HepG2 (cell line): Measurements from ENCODE around the gene TMEM256. TPM values are rescaled to one million over a fixed set of nuclear protein-coding genes. Genes with fewer than 3 reads are reported as not detected.

Experiments used
- ATAC-seq: fragments of 200-7000 bp; cut with Tn5 transposase; 3 replicates; pipeline ENCODE4 v1.9.1; 2020; ENCODE audit warnings: mild to moderate bottlenecking, moderate library complexity
- BruUV-seq: library from RNA; stranded (reverse); fragments of 400-500 nt; replicated peaks from 2 replicates; lab custom pipeline; 2021; lab: Mats Ljungman, UMichigan
- CTCF ChIA-PET: fragments of 300-600 bp; formaldehyde crosslinking; extraction: SDS; loops from one replicate; lab custom pipeline; 2021; ENCODE audit warnings: low total read pairs, inconsistent platforms, low intra/inter-chr PET ratio; lab: Yijun Ruan, JAX
- POLR2A ChIA-PET: fragments of 350-600 bp; sonication (Branson Sonifier 250); formaldehyde crosslinking; loops from one replicate; lab custom pipeline; 2020; ENCODE audit warnings: antibody characterized with exemption, inconsistent platforms; lab: Yijun Ruan, JAX
- DNase-seq: peaks from one replicate; pipeline ENCODE4 v3.0.0-alpha.2; 2015; ENCODE audit warnings: low spot score
- FAIRE-seq: peaks from 3 replicates; lab custom pipeline; 2011; peaks lifted over from hg19 to GRCh38; lab: Jason Lieb, UNC
- H2AFZ ChIP-seq: one replicate; pipeline ENCODE4 v1.6.1; 2011; ENCODE audit warnings: low read length, inconsistent platforms
- H3K27ac ChIP-seq: fragments of 300-600 bp; 3 replicates; pipeline ENCODE4 v1.8.0; 2011; ENCODE audit warnings: mixed run types, mild to moderate bottlenecking, mixed read lengths, low read length, inconsistent platforms; ENCODE audit not compliant: insufficient read depth; ENCODE audit errors: extremely low read length
- H3K27me3 ChIP-seq, 2 experiments: fragments of 200-600 bp in 1 of 2; 2 replicates in 1 of 2; 3 replicates in 1 of 2; pipeline versions ENCODE4 v1.6.0 to v1.8.0; 2011; ENCODE audit warnings: low read length in 2 of 2, mild to moderate bottlenecking in 2 of 2, moderate library complexity in 2 of 2, inconsistent platforms in 1 of 2; ENCODE audit not compliant: insufficient read depth in 2 of 2, control insufficient read depth in 1 of 2
- H3K36me3 ChIP-seq, 2 experiments: fragments of 200-600 bp in 1 of 2; replicated peaks in 1 of 2; 2 replicates in 1 of 2; 3 replicates in 1 of 2; pipeline versions ENCODE4 v1.5.1 to v1.8.0; 2011; ENCODE audit warnings: low read length in 2 of 2, inconsistent platforms in 1 of 2; ENCODE audit not compliant: insufficient read depth in 2 of 2, control insufficient read depth in 1 of 2
- H3K4me1 ChIP-seq: 2 replicates; pipeline ENCODE4 v1.5.1; 2012; ENCODE audit warnings: low read length, inconsistent platforms; ENCODE audit not compliant: insufficient read depth
- H3K4me2 ChIP-seq: 2 replicates; pipeline ENCODE4 v1.6.0; 2011; ENCODE audit warnings: low read depth, low read length, inconsistent platforms
- H3K4me3 ChIP-seq, 3 experiments: fragments of 200-600 bp in 1 of 3; sonication (generic), shearing (Covaris generic) in 1 of 3; replicated peaks in 1 of 3; 2 replicates each; pipeline ENCODE4 v1.5.1; 2011 to 2016; ENCODE audit warnings: low read length in 3 of 3, inconsistent platforms in 2 of 3, low read depth in 2 of 3, mild to moderate bottlenecking in 2 of 3, control low read depth in 1 of 3, mixed read lengths in 1 of 3; ENCODE audit not compliant: insufficient read depth in 1 of 3
- H3K79me2 ChIP-seq: one replicate; pipeline ENCODE4 v1.6.1; 2011; ENCODE audit warnings: low read length, inconsistent platforms; ENCODE audit not compliant: insufficient read depth
- H3K9ac ChIP-seq: 2 replicates; pipeline ENCODE4 v1.6.0; 2011; ENCODE audit warnings: mild to moderate bottlenecking, low read depth, low read length, inconsistent platforms; ENCODE audit not compliant: insufficient read depth
- H3K9me3 ChIP-seq: 2 replicates; pipeline ENCODE4 v1.5.1; 2012; ENCODE audit warnings: mild to moderate bottlenecking, low read length
- H4K20me1 ChIP-seq: 2 replicates; pipeline ENCODE4 v1.6.0; 2011; ENCODE audit warnings: inconsistent platforms, mild to moderate bottlenecking, low read length, moderate library complexity; ENCODE audit not compliant: insufficient read depth
- ETV6 ChIP-seq: sonication (generic); formaldehyde crosslinking; conservative IDR thresholded peaks from 2 replicates; pipeline ENCODE4 v1.4.0; 2020; ENCODE audit warnings: missing genetic modification reagents
- FLYWCH1 ChIP-seq: sonication (generic); formaldehyde crosslinking; IDR thresholded peaks from 2 replicates; pipeline ENCODE4 v1.8.1; 2023; ENCODE audit warnings: mild to moderate bottlenecking, missing genetic modification reagents
- IKZF5 ChIP-seq: IDR thresholded peaks from 2 replicates; pipeline ENCODE4 v1.6.1; 2018; ENCODE audit warnings: missing genetic modification reagents, mild to moderate bottlenecking, missing compliant biosample characterization
- KLF16 ChIP-seq, 2 experiments: sonication (generic) in 1 of 2; formaldehyde crosslinking in 1 of 2; IDR thresholded peaks; 2 replicates each; pipeline versions ENCODE4 v1.6.1 to v1.8.0; 2016 to 2023; ENCODE audit warnings: missing genetic modification reagents in 2 of 2, missing compliant biosample characterization in 1 of 2
- MTA3 ChIP-seq: sonication (generic); formaldehyde crosslinking; IDR thresholded peaks from 2 replicates; pipeline ENCODE4 v1.4.0; 2020; ENCODE audit warnings: missing genetic modification reagents
- PLSCR1 ChIP-seq: sonication (generic); formaldehyde crosslinking; IDR thresholded peaks from 2 replicates; pipeline ENCODE4 v1.5.0; 2020; ENCODE audit warnings: missing genetic modification reagents, mild to moderate bottlenecking, borderline replicate concordance
- ZNF605 ChIP-seq: sonication (generic); formaldehyde crosslinking; IDR thresholded peaks from 2 replicates; pipeline ENCODE4 v1.8.0; 2022; ENCODE audit warnings: mild to moderate bottlenecking, missing genetic modification reagents
- WGBS: methylation state at CpG from one replicate; pipeline ENCODE4 v1.1.6; 2017; ENCODE audit warnings: low lambda C conversion rate; 5-methylcytosine and 5-hydroxymethylcytosine counted together
- in situ Hi-C: cut with HindIII; loops from 2 replicates; pipeline ENCODE4 v1.10.0; 2017; ENCODE audit warnings: low pct_unique_long_range_greater_than_20kb; ENCODE audit not compliant: extremely low pct_ligation_motif_present
- intact Hi-C: fragments of 100-400 bp; cut with micrococcal nuclease; formaldehyde crosslinking; loops from one replicate; pipeline ENCODE4 v1.10.0; 2022; ENCODE audit not compliant: unreplicated experiment
- polyA plus RNA-seq, 8 experiments: library from polyadenylated mRNA; depleted of rRNA in 3 of 8; stranded (reverse) in 7 of 8; unstranded in 1 of 8; fragments of >200 nt; fragmentation: Illumina TruSeq in 4 of 8; extraction: Trizol in 4 of 8; gene quantifications; 2 replicates each; pipeline versions ENCODE4 v1.2.1 to v1.2.3, GENCODE V29; 2011 to 2016; ENCODE audit warnings: low read depth in 4 of 8, missing spikeins in 1 of 8, mixed read lengths in 1 of 8; ENCODE audit not compliant: insufficient read depth in 1 of 8
- total RNA-seq, 5 experiments: library from RNA; depleted of rRNA; stranded (reverse); fragments of >200 nt; fragmentation: Illumina TruSeq; extraction: Trizol; gene quantifications; 2 replicates each; pipeline ENCODE4 v1.2.3, GENCODE V29; 2016; ENCODE audit warnings: low read depth in 1 of 5
- TF ChIP-seq, protein P1 (sequence below): IDR thresholded peaks from 2 replicates; pipeline ENCODE4 v1.6.1; 2016
- TF ChIP-seq, protein P2 (sequence below): sonication (generic); formaldehyde crosslinking; IDR thresholded peaks from 2 replicates; pipeline ENCODE4 v1.4.0; 2020; ENCODE audit warnings: missing genetic modification reagents
- TF ChIP-seq, protein P3 (sequence below): sonication (generic); formaldehyde crosslinking; IDR thresholded peaks from 2 replicates; pipeline ENCODE4 v1.8.1; 2023; ENCODE audit warnings: missing genetic modification reagents, inconsistent platforms, borderline replicate concordance
- TF ChIP-seq, protein P4 (sequence below), 2 experiments: sonication (generic) in 1 of 2; formaldehyde crosslinking in 1 of 2; IDR thresholded peaks; 2 replicates each; pipeline versions ENCODE4 v1.5.1 to v1.6.1; 2011 to 2020; ENCODE audit warnings: borderline replicate concordance in 1 of 2, low read depth in 1 of 2, low read length in 1 of 2, mild to moderate bottlenecking in 1 of 2, missing genetic modification reagents in 1 of 2, moderate library complexity in 1 of 2

TMEM256 gene
- total and polyA plus RNA-seq, 2 of the 13 experiments (the other 11 are each of a cell fraction or from before 2014, with no cell fraction given): 231 to 252 TPM

DNA sequence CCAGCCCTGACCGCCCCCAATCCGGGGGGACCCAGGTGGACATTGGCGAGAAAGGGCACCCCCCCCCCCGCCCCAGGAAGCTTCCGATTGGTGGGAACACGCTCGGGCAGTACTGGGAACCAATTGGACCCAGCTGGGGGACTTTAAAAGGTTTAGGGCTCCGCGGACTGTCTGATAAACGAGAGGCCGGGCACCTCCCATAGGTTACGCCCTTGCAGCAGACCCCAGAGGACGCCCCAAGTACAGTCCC, 245 bp downstream of the TMEM256 start (continued):
- TF ChIP-seq, protein P1, sequence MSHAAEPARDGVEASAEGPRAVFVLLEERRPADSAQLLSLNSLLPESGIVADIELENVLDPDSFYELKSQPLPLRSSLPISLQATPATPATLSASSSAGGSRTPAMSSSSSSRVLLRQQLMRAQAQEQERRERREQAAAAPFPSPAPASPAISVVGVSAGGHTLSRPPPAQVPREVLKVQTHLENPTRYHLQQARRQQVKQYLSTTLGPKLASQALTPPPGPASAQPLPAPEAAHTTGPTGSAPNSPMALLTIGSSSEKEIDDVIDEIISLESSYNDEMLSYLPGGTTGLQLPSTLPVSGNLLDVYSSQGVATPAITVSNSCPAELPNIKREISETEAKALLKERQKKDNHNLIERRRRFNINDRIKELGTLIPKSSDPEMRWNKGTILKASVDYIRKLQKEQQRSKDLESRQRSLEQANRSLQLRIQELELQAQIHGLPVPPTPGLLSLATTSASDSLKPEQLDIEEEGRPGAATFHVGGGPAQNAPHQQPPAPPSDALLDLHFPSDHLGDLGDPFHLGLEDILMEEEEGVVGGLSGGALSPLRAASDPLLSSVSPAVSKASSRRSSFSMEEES (CRISPR knock-in tag): no peak
- TF ChIP-seq, protein P2, sequence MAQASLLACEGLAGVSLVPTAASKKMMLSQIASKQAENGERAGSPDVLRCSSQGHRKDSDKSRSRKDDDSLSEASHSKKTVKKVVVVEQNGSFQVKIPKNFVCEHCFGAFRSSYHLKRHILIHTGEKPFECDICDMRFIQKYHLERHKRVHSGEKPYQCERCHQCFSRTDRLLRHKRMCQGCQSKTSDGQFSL (CRISPR knock-in tag): peak; percentile 73; the same call in 1 of the 2 replicates
- 0 out of 2 replicates have a peak, but pooled peaks have one; percentile 10 for TF ChIP-seq IKZF5 (CRISPR knock-in tag)
- TF ChIP-seq PLSCR1 (CRISPR knock-in tag): peak; percentile 51; the same call in 1 of the 2 replicates
- TF ChIP-seq MTA3 (CRISPR knock-in tag): no peak

DNA sequence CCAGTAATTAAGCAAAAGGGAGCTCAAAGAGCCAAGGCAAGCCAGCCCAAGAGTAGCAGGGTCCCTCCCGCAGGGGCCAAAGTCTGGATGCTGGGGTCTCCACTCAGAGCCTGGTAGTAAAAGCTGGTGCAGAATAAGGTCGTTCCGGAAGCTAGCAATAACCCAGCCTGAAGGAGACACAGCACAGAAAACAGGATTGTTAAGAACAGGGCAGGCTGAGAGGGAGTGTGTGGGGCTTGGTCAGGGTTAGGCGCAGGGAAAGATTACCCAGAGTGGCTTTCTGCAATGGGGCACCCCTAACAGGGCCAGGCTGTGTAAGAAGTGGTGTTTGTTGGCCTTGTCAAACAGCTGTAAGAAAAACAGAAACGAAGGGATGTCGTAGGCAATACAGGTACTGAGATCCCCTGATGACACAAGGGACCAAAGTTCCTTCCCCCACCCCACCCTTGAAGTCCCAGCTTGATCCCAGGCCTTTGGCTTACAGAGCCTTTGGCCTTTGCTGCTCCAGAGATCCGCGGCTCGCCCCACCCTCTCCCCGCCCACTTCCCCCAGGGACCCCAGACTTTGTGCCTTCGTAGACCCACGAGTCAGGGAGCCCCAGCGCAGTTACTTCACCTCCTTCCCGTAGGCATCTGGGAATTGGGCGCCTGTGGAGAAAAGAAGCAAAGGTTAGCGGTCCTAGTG, 712 bp downstream of the TMEM256 start:
- peaks cover 4% of the 10 kb centered on the region for H3K79me2 ChIP-seq
- H3K9me3 ChIP-seq: no peaks in the 10 kb centered on the region
- peak overlapping the region; percentile 90 for H3K9ac ChIP-seq
- H2AFZ ChIP-seq: no peak overlapping the region
- H3K36me3 ChIP-seq: no peaks in the 10 kb centered on the region
- ChIA-PET POLR2A (interaction anchor here (0.7 to 3.3 kb wide), 42 partner anchors 9 to 820 kb away, joined by 3 to 76 read pairs (median 6); partner anchors contain the start of genes ASGR2, CHRNB1, DVL2 and FGF11), CTCF (no interaction called here)
- in situ Hi-C loops (no loop called here), intact Hi-C loops (loop anchor here (5.0 kb wide), 2 partner anchors 46 to 79 kb away; partner anchors contain the start of genes POLR2A, SLC35G6 and TMEM95)
- peak overlapping the region; percentile 76 to 95 (median 80) for H3K4me3 ChIP-seq
- DNase-seq: no peak
- no peaks in the 10 kb centered on the region; a peak in 2 of 5 replicates for H3K27me3 ChIP-seq
- H3K4me2 ChIP-seq: peak overlapping the region; percentile 100
- H4K20me1 ChIP-seq: no peaks in the 10 kb centered on the region
- WGBS: 3% methylated on average over 14 of the region's 16 CpGs
- H3K27ac ChIP-seq: peak overlapping the region; percentile 99
- ATAC-seq: peak; percentile 55
- FAIRE-seq: peak; percentile 95
- H3K4me1 ChIP-seq: peaks cover 18% of the 10 kb centered on the region
- BruUV-seq: TSS peak; percentile 87
- TF ChIP-seq ETV6 (CRISPR knock-in tag) (no peak), ZNF605 (no peak), KLF16 (CRISPR knock-in tag; IDR thresholded peaks at IDR 0.05) (0 out of 4 replicates have a peak, but pooled peaks of 1 of the 2 experiments have one; percentile 2), FLYWCH1 (CRISPR knock-in tag) (no peak)
- TF ChIP-seq, protein P3, sequence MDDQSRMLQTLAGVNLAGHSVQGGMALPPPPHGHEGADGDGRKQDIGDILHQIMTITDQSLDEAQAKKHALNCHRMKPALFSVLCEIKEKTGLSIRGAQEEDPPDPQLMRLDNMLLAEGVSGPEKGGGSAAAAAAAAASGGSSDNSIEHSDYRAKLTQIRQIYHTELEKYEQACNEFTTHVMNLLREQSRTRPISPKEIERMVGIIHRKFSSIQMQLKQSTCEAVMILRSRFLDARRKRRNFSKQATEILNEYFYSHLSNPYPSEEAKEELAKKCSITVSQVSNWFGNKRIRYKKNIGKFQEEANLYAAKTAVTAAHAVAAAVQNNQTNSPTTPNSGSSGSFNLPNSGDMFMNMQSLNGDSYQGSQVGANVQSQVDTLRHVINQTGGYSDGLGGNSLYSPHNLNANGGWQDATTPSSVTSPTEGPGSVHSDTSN (CRISPR knock-in tag): no peak
- TF ChIP-seq, protein P4, sequence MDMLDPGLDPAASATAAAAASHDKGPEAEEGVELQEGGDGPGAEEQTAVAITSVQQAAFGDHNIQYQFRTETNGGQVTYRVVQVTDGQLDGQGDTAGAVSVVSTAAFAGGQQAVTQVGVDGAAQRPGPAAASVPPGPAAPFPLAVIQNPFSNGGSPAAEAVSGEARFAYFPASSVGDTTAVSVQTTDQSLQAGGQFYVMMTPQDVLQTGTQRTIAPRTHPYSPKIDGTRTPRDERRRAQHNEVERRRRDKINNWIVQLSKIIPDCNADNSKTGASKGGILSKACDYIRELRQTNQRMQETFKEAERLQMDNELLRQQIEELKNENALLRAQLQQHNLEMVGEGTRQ (IDR thresholded peaks at IDR 0.05; ENCODE audit: low read depth, low read length): no peak
- TF ChIP-seq, protein P4 (CRISPR knock-in tag; IDR thresholded peaks at IDR 0.05; ENCODE audit: borderline replicate concordance): no peak
